GM12865 (cell line): ENCODE data around the gene CCL25.

Source experiments
- DNase-seq: peaks from one replicate; pipeline ENCODE4 v3.0.0; 2010; ENCODE audit warnings: low read depth
- H3K4me3 ChIP-seq: 2 replicates; pipeline ENCODE4 v1.5.1; 2011; ENCODE audit warnings: mild to moderate bottlenecking, low read depth, low read length, control low read depth
- CTCF ChIP-seq: IDR thresholded peaks from 2 replicates; pipeline ENCODE4 v1.5.1; 2011; ENCODE audit warnings: low read length, control low read depth, low read depth, inconsistent platforms; ENCODE audit not compliant: insufficient read depth; ENCODE audit errors: missing control alignments

The CCL25 gene

GRCh38 chr19:8111376-8111775 is 58.8 kb downstream of the CCL25 start:
- no peak overlapping the region for H3K4me3 ChIP-seq
- TF ChIP-seq CTCF = no peak
- no peak for DNase-seq
